ENCODE measurements around the gene FZR1.

FZR1 gene

DNA sequence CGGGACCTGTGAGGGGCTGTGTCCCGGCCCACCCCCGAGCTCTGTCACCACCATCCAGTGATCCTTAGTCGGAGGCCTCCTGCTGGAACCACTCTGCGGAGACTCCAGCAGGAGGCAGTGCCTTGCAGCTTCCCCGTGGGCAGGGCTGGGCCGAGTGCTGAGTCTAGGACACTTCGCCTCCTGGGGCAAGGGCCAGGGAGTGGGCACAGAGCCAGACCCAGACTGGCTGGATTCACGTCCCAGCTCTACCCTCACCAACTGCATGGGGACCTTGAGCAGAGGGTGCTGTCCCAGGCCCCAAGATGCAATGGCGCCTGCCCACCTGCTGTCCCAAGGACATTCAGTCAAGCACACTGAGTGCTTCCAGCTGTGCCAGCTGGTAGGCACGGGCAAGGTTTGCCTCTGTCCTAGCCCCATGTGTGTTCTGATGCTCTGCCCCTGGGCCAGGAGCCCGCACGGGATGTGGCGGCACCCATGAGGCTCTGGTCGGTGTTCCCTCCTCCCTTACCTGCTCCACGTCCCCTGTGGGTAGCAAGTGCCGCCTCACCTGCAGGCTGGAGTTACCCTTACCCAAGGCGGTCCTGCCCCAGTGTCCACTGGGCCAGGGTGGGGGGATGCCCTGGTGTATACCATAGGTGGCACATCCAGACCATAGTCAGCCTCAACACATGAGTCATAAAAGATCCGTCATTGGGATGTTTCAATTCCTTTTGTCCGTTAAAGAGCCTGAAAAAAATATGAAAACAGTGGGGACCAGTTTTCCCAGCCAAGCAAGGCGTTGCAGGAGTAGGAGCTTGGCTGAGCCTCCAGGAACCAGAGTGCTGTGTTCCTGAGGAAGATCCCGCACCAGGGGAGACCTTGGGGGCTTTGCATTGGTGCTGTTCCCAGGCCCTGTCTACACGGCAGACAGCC is 7.4 kb downstream of the FZR1 start:
- DNase-seq (ENCODE audit: low read depth in 2 of 2): no peak

DNA sequence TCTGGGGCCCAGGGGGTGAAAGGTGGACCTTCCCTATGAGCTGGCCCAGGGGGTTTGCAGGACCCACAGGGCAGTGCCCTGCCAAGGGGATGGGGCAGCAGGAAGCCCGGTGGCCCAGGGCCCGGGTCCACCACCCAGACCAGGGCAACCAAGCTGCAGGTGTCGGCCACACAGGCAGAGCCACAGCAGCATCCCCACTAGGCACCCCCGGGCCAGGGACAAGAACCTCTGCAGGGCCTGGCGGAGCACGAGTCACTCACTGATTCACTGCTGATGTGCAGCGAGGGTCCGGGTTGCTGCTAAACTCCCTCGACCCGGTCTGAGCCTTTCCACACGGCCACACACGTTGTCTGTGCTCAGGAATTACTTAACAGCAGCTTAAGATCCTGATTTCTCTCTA is 8.8 kb downstream of the FZR1 start:
- no peak for DNase-seq (ENCODE audit: low read depth in 2 of 2)

DNA sequence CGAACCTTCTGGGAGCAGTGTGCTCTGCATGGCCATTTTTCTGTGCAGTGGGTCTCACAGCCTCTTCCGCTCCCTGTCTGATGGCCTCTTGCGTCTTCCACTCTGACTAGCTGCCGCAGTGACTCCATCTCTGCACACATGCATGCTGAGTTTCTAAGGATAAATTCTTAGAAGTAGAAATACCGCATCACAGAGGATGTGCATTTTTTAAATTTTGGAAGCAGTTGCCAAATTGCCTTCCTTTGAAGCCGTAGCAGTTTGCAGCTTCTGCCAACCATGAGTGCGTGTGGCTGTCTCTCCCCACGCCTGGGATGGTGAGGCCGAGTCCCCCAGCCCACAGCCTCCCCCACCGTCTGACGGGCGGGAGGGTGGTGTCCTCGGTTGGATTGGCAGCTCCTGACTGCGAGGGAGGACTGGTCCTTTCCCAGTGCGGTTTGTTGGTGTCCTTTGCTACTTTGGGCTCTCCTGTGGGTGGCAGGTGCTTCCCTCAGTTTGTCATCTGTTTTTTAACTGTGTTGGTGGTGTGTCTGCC is 9.8 kb downstream of the FZR1 start:
- no peak for DNase-seq (ENCODE audit: low read depth in 2 of 2)

DNA sequence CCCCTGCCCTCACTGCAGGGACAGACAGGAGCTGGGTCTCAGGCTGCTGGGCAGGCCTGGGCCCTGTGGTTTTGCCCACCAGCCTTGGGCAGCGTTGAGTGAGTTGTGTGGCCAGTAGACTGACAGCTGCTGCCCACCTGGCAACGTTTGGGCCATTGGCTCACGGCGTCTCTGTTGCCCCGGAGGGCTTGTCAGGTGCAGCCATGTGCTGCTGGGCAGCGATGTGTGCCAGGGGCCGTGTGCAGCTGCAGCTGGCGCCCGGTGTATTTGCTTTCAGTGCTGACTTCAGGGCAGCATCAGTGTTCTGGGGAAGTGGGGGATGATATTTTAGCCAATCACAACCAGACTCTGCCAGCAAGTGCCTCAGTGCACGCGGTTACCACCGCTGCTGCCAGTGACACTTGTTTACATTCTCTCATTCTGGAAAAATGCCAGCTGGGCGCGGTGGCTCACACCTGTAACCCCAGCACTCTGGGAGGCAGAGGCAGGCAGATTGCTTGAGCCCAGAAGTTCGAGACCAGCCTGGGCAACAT is 10.6 kb downstream of the FZR1 start:
- no peak for DNase-seq (ENCODE audit: low read depth in 2 of 2)

DNA sequence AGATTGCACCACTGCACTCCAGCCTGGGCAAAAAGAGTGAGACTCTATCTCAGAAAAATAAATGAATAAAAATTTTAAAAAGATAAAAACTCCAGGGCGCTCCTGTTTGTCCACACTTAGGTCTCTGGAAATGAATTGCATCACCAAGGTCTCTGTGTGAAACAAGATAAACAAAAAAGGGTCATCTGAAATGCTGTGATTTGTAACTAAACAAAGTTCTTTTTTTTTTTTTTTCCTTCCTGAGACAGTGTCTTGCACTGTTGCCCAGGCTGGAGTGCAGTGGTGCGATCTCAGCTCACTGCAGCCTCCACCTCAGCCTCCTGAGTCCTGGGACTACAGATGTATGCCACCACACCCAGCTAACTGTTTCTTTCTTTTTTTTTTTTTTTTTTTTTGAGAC is 11.5 kb downstream of the FZR1 start:
- DNase-seq (ENCODE audit: low read depth in 2 of 2): no peak

DNA sequence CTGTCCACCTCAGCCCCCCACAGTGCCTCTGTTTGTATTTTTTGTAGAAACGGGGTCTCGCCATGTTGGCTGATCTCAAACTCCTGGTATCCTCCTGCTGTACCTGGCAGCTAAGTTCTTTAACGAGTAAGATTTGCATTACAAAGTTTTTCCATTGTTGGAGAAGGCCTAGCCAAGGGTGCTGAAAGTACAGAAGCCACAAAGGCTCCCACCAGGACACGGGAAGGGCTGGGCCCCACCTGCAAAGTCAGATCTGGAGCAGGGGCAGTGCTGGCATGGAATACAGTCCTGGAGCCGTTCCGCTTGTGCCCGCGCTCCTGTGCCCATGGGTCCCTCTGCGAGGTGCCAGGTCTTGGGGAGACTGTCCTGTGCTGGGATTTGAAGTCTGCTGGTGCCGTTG is 12.1 kb downstream of the FZR1 start:
- no peak for DNase-seq (ENCODE audit: low read depth in 2 of 2)

DNA sequence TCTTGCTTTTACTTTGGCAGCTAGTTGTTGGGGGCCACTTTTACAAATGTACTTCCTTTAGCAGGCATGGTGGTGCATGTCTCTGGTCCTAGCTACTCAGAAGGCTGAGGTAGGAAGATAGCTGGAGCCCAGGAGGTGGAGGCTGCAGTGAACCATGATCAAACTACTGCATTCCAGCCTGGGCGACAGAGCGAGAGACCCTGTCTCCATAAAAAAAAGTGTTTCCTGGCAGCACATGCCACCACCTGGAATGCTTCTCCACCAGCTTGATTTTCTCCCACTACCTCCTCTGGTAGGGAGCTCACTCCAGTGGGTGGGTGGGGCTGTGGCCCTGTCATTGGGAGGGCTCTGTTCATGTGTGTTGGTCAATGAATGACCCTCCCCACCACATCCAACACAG is 12.5 kb downstream of the FZR1 start:
- no peak for DNase-seq (ENCODE audit: low read depth in 2 of 2)

DNA sequence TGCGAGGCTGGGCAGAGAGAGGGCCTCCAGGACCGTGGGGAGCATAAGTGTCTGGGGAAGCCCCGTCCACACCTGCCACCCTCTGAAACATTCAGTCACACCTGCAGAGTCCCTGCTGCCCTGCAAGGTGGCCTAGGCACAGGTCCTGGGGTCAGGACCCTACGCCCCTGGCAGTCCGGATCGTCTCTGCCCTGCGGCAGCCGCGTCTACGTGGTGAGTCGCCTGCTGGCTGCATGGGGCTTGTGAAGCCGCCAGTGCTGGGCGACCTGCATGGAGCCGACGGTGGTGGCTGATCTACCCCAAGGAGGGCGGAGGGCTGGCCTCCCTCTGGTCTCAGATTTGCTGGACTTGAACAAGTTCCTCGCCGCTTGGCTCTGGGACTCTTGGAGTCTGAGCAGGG is 13.0 kb downstream of the FZR1 start:
- DNase-seq (ENCODE audit: low read depth in 2 of 2): no peak

DNA sequence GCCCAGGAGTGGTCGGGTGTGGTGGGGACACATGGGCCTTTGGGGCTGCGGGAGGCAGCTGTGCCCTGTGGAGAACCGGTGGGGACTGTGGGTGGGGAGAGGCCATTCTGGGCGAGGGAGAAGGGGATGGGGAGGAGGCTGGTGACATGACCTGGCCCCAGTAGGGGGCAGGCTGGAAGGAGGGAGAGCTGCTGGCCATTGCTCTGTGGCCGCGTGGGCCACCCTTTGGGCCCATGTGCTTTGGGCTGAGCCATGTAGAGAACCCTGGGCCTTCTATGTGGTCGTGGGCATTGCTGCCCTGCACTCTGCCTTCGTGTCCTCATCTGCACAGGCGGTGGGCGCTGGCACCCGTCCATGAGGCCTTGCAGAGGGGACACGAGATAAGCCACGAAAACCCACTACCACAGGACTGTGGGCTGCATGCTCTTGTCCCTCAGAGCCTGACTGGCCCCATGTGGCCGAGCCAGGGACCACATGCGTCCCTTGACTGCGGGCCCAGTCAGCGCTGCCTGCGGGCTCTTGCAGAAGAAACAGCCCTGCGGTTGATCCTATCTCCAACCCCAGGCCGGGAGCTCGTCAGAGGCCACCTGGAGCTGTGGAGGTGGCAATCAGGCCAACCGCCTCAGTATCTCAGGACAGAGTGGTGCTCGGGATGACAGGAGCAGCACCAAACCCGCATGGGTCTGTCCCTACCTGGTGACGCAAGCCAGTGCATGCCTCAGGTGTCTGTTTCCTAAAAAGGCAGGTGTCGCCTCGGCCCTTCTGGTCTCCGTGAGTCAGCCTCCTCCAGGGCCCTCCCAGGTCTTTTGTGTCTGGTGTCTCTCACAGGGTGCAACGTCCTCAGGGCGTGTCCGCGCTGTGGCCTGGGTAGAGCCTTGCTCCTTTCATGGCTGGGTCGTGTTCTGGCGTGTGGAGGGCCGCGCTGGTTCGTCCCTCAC is 14.3 kb downstream of the FZR1 start:
- no peak for DNase-seq (ENCODE audit: low read depth in 2 of 2)

DNA sequence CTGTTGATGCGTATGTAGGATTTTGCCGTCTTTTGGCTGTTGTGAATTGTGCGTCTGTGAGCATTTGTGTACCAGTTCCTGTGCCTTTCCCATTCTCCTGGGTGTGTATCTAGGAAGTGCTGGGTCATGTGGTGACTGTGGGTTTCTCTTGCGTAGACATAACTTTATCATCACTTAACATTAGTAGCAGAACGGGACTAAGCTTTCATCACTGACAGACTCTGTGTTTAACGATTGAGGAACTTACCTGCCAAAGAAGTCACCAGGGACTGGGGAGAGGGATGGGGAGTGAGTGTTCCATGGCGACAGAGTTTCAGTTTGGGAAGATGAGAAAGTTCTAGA is 15.0 kb downstream of the FZR1 start:
- DNase-seq (ENCODE audit: low read depth in 2 of 2): no peak

DNA sequence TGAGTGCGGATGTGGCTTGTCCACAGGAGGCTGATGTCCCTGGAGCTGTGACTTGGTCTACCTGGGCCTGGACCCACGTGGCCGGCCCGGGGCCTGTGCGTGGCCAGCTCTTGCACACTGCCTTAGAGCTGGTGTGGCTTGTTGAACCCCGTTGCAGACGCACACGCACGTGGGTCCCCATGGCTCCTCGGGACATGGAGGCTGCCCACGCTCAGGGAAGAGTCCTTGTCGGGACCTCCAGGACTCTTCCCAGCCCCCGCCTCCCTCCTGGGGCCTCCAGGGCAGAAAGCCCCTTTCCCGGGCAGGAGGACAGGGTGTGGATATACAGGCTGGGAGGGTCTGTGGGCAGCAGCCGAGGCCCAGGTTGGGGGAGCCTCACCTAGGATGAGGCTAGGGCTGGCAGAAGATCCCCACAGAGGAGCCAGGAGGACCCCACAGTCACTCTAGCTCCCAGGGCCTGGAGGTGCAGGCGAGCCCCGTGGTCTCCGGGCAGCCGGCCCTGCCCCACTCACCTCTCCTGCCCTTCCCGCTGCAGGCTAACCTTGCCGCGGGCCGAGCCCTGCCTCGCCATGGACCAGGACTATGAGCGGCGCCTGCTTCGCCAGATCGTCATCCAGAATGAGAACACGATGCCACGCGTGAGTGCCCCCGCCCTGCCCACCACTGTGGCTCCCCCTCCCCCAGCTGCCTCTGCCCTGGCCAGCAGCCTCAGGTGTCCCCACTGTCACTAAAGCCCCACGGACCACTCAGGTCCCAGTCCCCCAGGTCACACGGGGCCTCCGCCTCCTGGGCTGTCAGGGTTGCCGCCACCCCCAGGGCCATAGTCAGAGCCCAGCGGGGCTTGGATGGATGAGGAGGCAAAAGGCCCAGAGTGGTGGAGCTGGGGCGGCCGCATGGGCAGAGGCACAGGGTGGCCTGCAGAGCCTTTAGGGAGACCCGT is 16.6 kb downstream of the FZR1 start:
- no peak for DNase-seq (ENCODE audit: low read depth in 2 of 2)

DNA sequence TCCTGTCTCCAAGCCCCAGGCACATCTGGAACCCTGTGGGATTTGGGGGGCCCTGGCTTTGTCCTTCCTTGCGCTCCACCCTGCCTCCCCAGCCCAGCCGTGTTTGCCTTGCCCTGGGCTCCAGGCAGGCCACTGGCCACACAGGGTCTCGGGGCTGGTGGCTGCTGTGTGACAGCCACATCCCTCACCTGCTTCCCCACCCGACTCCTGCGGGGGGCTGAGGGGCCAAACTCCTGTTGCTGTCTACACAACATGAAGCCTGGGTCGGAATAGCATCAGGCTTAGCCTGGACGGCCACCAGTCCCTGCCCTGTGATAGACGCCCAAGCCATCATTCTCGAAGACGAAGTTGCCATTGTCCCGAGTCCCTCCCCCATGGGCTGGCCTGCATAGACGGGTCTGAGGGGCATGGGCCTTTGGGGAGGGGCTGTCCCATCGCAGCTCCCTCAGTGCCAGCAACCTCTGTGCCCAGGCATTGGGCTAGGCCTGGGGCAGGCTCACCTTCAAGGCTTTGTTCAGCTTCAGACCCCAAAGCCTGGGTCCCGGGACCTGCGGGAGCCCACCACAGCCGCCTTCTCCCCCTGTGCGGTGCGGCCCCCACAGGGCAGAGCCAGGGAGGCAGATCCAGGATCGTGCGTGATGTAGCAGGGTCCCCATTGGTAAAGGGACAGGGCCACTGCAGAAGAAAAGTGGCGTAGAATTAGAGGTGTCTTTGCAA is 17.4 kb downstream of the FZR1 start:
- no peak for DNase-seq (ENCODE audit: low read depth in 2 of 2)

DNA sequence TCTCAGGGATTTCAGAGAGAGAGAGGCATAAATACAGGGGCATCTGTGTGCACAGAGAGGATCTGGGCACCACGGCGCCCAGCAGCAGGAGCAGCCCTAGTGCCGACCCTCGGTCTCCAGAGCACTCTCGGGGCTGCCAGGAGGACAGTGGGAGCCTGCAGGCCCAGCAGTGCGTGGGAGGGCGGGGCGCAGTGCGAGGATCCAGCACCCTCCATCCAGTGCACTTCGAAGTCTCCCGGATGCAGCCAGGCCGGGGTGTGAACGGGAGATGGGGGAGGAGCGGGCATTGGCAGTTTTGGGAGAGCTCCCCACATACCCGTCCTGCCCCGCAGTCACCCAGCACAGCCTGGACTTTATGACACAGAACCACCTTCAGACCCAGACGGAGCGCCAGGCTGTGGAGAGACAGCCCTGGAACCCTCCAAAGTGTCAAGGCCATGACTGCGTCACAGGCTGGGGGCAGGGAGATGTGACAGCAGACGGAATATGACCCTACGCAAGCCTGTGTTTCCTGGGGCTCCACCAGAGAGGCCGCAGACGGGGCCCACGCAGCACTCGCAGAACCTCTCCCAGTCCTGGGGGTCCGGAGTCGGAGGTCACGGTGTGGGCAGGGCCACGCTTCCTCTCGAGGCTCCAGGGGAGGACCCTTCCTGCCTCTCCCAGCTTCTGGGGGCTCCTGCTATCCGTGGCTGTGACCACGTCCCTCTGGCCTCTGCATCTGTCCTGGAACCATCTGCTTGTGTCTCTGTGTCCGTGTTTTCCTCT is 18.1 kb downstream of the FZR1 start:
- no peak for DNase-seq (ENCODE audit: low read depth in 2 of 2)

DNA sequence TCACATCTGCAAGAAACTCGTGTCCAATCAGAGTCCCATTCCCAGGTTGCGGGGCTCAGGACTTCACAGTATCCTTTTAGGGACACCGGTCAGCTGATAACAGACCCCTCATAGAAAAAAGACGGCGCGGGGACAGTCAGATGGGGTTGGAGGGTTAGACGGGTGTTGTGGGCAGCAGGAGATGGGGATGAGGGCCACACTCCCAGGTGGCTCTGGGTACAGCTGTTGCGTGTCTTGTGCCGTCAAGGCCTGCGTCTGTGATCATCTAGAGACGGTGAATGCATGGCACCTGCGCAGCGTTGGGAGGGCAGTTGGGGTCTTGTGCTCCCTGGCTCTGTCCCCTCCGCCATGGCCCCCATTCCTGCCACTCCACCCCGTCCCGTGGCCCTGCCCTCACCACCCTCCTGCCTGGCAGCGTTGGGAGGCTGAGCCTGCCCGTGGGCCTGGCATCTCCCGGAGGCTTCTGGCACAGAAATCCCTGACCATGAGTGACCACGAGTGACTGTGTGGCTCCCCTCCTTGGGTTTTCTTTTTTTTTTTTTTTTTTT is 18.9 kb downstream of the FZR1 start:
- DNase-seq (ENCODE audit: low read depth in 2 of 2): no peak

DNA sequence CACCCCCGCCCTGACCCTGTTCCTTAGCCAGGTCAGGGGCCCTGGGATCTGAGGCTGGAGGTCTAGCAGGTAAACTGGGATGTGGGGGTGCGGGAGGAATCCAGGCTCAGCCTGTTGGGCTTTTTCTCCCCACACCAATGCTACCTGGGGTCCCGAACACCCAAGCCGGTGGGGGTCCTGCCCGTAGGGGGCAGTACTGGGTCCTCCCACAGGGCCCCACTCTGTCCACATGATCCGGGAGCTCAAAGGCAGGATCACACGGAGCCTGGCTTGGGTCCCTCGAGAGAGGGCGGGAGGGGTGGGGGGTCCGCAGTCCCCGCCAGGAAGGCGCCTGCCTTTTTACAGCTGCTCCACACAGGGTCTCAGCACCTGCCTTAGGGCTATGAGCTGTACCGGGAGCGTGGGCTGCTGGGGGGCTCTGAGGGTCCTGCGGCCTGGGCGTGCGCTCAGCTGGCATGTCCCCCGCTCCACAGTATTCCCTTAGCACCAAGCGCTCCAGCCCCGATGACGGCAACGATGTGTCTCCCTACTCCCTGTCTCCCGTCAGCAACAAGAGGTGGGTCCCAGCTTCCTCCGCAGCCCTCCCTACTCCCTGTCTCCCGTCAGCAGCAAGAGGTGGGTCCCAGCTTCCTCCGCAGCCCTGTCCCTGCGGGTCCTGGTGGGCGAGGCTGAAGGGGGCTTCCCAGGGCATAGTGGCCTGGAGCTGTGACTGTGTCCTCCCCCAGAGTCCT is 20.6 kb downstream of the FZR1 start:
- no peak for DNase-seq (ENCODE audit: low read depth in 2 of 2)

DNA sequence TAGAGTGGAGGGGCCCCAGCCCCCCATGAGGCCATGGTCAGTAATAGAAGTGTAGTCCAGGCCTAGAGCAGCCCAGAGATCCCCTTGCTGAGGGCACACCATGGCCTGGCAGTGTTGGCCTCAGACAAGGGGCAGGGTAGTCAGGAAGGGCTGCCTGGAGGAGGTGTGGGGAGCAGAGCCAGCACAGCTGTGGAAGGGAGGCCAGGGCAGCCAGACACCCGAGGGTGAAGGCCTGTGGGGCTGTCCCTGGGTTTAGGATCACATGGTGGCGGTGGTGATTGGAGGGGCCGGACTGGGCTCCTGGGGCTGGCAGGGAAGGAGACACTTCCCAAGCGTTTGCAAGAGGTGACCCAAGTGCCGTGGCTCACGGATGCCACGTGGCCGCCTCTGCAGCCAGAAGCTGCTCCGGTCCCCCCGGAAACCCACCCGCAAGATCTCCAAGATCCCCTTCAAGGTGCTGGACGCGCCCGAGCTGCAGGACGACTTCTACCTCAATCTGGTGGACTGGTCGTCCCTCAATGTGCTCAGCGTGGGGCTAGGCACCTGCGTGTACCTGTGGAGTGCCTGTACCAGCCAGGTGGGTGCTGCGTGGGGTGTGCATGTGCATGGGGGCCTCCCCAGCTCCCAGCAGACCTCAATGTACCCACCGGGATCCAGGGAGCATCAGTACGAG is 21.3 kb downstream of the FZR1 start:
- DNase-seq (ENCODE audit: low read depth in 2 of 2): no peak

DNA sequence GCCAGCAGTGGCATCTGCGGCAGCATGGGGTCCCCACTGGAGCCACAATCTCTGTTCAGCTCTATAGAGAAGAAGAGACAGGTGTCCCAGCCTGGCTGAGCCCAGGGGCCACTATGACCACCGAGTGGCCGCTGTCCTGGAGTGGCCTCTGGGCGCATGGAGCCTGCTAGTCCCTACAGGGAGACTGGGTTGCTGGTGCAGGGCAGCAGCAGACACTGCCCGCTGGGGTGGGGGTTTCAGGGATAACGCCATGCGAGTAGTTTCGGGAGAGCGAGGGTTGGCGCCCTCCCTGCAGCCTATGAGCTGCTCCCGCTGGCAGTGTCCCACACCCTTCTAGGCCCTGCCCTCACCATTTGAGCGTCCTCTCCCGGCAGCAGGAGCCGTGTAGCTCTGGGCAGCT is 22.0 kb downstream of the FZR1 start:
- DNase-seq (ENCODE audit: low read depth in 2 of 2): no peak

DNA sequence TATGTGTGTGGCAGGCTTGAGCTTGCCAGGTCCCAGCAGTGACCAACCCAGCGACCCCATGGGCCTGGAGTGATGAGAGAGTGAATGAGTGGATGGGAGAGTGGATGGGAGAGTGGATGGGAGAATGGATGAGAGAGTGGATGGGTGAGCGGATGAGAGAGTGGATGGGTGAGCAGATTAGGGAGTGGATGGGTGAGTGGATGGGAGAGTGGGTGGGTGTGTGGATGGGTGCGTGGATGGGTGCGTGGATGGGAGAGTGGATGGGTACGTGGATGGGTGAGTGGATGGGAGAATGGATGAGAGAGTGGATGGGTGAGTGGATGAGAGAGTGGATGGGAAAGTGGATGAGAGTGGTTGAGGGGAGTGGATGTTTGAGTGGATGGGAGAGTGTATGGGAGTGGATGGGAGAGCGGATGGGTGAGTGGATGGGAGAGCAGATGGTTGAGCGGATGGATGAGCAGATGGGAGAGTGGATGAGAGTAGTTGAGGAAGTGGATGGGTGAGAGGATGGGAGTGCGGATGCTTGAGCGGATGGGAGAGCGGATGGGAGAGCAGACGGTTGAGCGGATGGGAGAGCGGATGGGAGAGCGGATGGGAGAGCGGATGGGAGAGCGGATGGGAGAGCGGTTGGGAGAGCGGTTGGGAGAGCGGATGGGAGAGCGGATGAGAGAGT is 22.6 kb downstream of the FZR1 start:
- DNase-seq (ENCODE audit: low read depth in 2 of 2): no peak

All from stimulated activated CD4-positive, alpha-beta T cell treated with anti-CD3 and anti-CD28 coated beads, Interleukin-4, amount 100 ng/mL, for 48 hours (primary cell).